Head of caudate nucleus (tissue), 42 donors: ENCODE measurements around the gene TERC.
A peak's percentile ranks its signal among the peaks of the same experiment; 100 is the strongest.

Experiments used
- DNase-seq, 42 donors: peaks; one replicate each; pipeline versions ENCODE4 v3.0.0 to v3.0.0-alpha.2; 2020 to 2021; ENCODE audit warnings: mixed read lengths in 7 of 42
- intact Hi-C: fragments of 100-400 bp; cut with DNase I; formaldehyde crosslinking; loops from one replicate; pipeline ENCODE4 v1.15.0; 2022

TERC gene

DNA sequence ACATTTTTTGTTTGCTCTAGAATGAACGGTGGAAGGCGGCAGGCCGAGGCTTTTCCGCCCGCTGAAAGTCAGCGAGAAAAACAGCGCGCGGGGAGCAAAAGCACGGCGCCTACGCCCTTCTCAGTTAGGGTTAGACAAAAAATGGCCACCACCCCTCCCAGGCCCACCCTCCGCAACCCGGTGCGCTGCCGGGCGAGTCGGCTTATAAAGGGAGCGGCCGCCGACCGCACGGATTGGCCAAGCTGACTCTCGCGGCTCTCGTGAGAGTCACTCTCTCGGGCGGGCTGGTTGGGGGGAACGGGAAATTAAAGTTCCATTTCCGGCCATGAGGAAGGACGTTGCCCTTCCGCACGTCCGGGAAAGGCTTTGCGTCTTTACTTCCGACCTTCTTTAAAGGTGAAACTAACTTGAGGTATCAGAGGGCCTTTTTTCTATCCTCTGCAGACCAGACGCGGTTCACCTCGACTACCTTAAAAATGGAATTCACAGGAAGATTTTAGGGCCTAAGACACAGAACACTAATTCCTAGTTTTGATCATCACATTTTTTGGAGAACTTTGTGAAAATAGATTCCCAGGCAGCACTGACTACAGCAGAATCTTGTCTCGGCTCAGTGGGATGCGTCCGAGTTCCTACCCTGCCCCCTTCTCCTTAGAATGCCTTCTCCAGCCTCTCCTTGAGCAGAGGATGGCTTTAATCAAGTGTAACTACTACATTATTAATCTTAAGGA lies at the start of gene TERC:
TERC (minus strand) TSS at position 179 of the 731 bp plus-strand sequence.
- DNase-seq = peak; percentile 83 to 97 (median 92)
- intact Hi-C loops = no loop called here

- DNase-seq = peak in 27 of 42 donors; percentile 11 to 64 (median 26)
- intact Hi-C loops = loop anchor here (5.0 kb wide), 1 partner anchor 153 kb away; the partner anchor contains the start of gene SEC62
These were observed 49.1 kb upstream of the TERC start for GRCh38 chr3:169813757-169814517.

- no peak for DNase-seq
- intact Hi-C loops = loop anchor here (5.0 kb wide), 1 partner anchor 154 kb away; the partner anchor contains the start of gene SEC62
These were observed 48.4 kb upstream of the TERC start for GRCh38 chr3:169813278-169813677.

DNA sequence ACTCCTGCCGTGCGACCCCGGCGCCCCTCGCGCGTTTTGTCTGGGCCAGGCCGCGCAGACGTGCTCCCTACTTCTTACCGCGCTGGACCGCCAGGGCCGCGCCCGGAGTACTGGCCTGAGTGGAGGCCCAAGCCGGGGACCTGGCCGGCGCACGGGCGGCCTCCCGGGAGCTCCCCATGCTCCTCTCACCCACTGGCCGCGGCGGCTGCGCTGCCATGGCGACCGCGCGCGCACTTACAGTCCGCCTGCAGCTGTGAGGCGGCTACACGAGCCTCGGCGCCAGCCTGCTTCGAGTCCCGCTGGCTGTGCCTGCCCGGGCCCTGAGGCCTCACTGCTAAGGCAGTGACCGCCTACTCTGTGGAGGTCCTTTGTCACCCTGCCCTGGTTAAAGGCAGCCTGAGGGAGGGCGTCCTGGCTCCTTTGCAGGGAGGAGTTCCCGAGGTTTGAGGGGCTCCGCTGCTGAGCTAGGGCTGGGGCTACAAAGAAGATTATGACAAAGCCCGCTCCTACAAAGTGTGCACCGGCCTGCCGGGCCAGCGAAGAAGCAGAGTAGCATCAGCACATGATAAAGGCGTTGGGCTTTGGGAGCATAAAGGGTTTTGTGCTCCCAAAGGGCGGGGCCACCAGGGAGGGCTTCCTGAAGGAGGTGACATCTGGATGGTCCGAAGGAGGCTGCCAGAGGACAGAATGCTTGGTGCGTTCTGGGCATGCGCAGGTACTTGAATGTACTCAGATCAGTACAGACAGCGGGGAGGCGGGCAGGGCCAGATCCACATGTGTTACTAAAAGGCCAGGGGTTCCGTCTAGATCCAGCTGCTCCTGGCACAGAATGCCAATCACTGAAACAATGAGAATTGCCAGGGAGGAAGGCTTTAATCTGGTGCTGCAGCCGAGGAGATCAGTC lies 47.7 kb upstream of the TERC start, which contains the start of the genes LRRC34 and LRRIQ4:
LRRC34 (minus strand) TSS at position 573 of the 904 bp plus-strand sequence; CDS start at position 217, 356 bp downstream.
LRRIQ4 (plus strand) TSS at position 539 of the 904 bp plus-strand sequence. CDS start 9,052 bp downstream, outside the sequence.
- intact Hi-C loops = loop anchor here (5.0 kb wide), 1 partner anchor 155 kb away; the partner anchor contains the start of gene SEC62
- peak; percentile 54 to 91 (median 76) for DNase-seq

DNA sequence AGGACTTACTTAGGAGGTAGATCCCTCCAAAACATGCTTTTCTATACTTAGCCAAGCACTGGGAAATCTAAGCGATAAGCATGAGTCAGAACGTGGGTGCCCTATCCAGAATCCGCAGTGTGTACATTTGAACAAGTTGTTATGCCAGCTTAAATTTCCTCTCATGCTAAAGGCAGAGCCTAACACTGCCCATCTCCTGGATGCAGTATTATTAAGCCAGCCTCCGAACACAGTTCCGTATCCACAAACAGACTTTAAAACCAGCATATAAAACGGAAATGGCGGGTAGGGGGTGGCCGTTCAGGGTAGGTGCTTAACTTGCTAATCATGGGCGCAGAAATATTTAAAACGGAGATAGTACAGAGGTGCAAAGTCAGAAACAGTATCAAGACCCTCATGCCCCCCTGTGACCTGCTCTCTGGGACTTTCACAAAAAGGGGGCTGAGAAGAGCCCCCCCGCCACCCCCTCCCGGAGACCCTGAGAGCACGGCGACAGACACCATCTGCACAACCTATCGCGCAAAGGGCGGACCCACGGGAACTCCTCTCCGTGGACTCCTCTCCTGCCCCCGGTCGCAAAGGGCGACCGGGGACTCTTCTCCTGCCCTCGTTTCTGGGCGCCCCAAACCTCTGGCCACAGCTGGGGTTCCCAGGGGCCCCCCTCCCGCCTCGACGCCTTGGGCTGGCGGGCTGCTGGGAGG lies 46.9 kb upstream of the TERC start:
- intact Hi-C loops = loop anchor here (5.0 kb wide), 1 partner anchor 156 kb away; the partner anchor contains the start of gene SEC62
- peak in 39 of 42 donors; percentile 6 to 79 (median 41) for DNase-seq

GRCh38 chr3:169809230-169809795 lies 44.5 kb upstream of the TERC start:
- DNase-seq = no peak
- intact Hi-C loops = no loop called here

DNA sequence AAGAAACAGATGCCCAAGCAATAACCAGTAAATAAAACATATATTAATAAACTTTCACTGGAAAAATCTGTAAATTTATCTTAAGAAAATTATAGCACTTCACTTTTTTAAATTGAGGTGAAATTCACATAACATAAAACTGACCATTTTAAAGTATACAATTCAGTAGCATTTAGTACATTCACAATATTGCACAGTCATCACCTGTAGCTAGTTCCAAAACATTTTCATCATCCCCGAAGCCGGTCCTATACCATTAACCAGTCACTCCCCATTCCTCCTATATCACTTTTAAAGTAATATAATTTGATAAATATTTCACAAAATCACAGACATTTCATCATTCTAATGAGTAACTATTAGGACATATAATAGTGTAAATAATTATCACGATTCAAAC lies 39.8 kb upstream of the TERC start:
- DNase-seq = no peak
- intact Hi-C loops = no loop called here

DNA sequence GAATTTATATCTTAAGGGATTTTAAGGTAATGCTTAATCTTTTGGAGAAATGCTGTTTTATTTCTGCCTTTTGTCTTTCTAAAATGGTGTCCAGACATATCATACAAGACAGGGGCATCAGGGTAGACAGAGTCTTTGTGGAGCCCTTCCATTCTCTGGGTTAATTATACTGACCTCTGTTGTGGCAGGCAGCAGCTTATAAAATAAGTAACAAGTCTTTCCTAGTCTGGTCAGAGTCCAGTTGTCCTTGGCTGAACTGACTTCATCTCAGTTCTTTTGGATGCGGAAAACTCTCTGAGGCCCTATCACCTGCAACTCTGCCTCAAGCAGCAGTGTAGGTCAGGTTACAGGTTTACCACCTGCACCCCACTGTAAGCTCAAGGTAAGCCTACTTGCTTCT lies 27.5 kb upstream of the TERC start:
- intact Hi-C loops = no loop called here
- no peak for DNase-seq

GRCh38 chr3:169790687-169791429 lies 26.0 kb upstream of the TERC start:
- DNase-seq = no peak
- intact Hi-C loops = no loop called here

- DNase-seq = no peak
- intact Hi-C loops = no loop called here
These were observed 25.4 kb upstream of the TERC start for GRCh38 chr3:169790219-169790618.

DNA sequence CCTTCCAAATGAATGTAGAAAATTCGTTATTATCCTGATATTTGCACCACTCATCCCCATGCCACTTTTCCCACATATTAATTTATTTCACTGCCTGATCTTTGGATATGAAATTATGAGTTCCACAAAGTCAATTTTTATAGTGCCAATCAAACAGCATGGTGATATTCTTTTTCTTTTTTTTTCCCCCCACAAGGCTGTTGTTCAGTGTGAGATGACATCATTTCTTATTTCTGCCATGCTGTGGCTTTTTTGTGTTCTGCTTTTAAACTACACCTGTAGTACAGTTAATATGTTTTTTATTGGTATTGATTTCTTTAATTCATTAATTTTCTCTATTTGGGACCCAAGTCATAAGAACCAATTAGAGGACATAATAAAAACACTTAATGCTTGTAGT lies 22.9 kb upstream of the TERC start:
- intact Hi-C loops = no loop called here
- DNase-seq = no peak

GRCh38 chr3:169787120-169787519 lies 22.3 kb upstream of the TERC start:
- DNase-seq = no peak
- intact Hi-C loops = no loop called here

- intact Hi-C loops = no loop called here
These were observed 16.5 kb upstream of the TERC start for GRCh38 chr3:169781209-169781855.

DNA sequence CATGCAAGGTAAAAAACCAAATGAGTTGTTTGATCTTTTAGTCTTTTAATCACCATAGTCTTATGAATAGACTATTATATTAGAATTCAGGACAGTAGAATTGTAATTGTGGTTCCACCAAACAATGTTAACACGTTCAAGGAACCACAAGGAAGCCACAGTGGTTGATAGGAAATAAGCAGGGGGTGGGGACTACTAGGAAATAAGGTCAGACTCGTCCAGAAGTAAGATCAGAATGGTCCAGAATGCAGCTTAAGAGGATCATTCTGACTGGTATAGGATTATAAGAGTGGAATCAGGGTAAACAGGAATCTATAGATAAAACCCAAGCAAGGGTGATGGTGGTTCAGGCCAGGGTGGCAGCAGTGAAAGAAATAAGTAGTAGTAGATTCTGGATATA lies 15.9 kb upstream of the TERC start:
- intact Hi-C loops = no loop called here
- no peak for DNase-seq

More at GRCh38 chr3:169781209-169781855, 16.5 kb upstream of the TERC start:
- no peak for DNase-seq

- DNase-seq = no peak
- intact Hi-C loops = no loop called here
These were observed 13.0 kb upstream of the TERC start for GRCh38 chr3:169777822-169778221.

DNA sequence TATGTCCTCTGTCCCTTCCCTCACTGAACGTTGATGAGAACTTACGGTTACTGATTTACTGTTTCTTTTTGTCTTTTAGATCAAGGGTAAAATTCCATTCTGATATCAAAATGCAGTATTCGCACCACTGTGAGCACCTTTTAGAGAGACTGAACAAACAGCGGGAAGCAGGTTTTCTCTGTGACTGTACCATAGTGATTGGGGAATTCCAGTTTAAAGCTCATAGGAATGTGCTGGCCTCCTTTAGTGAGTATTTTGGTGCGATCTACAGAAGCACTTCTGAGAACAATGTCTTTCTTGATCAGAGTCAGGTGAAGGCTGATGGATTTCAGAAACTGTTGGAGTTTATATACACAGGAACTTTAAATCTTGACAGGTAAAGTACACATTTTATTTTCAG lies 9.3 kb upstream of the TERC start:
- DNase-seq = no peak
- intact Hi-C loops = no loop called here
